ENCODE results near the gene CNIH2. TPM values are rescaled to one million over a fixed set of nuclear protein-coding genes. Genes with fewer than 3 reads are reported as not detected.
A peak's percentile ranks its signal among the peaks of the same experiment; 100 is the strongest.

CNIH2 gene
- total and polyA plus RNA-seq, 2 donors (not counting 1 experiment from before 2014, with no cell fraction given), result 0.92 to 2.0 TPM

DNA sequence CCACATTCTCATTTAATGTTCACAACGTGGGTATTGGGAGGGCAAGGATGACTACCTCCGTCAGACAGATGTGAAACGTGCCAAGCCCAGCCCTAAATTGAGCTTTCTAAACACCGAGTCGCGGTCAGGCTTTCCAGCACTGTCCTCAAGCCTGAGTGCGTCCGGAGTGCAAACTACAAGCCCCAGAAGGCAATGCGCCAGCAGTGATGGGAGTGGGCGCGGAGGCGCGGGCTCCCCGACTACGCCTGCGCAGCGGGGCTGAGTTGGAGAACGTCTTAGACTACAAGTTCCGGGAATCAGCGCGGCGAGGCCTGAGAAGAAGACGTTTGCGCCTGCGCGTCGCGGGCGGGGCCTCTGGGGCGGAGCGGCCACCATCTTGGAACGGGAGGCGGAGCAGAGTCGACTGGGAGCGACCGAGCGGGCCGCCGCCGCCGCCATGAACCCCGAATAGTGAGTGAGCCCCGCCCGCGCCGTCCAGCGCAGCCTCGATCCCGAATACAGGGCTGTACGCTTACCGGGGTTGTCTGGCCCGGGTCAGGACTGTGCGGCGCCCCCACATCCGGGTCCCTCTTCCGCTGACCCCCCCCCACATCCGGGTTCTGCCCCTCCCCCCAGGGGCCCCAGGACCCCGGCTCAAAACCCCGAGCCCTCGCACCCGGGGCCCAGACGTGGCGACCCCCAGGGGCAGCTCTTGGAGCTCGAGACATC, 9.6 kb upstream of the CNIH2 start, which contains the start of gene RAB1B:
Gene RAB1B, plus strand, starts transcription at position 396 of the 708 bp plus-strand sequence. Its CDS starts 41 bp downstream, at position 437.
- peaks cover 39% of the 10 kb centered on the region for H3K79me2 ChIP-seq (ENCODE audit: control insufficient read depth, insufficient read depth, low read length)
- ChIA-PET POLR2A (interaction anchor here (0.5 to 2.4 kb wide), 15 partner anchors 9 to 380 kb away, joined by 3 to 13 read pairs (median 5); partner anchors contain the start of genes BANF1, EIF1AD, SF3B2 and YIF1A), CTCF (interaction anchor here (0.6 to 1.6 kb wide), 6 partner anchors 14 to 379 kb away, joined by 3 to 9 read pairs (median 4); partner anchors contain the start of gene YIF1A)
- H3K36me3 ChIP-seq (replicated peaks in 1 of 2; ENCODE audit: control extremely low read depth in 1 of 2, control insufficient read depth in 1 of 2, extremely low read depth in 1 of 2, insufficient read depth in 2 of 2, low read length in 1 of 2), result peaks cover 0 to 42% of the 10 kb centered on the region in 2 experiments
- Mint-ChIP-seq H3K27ac (peak within 1 kb of the TSS; percentile 96), H3K27me3 (no peaks in the 10 kb centered on the region), H3K4me3 (peak within 1 kb of the TSS; percentile 95), H3K4me1 (peaks cover 29% of the 10 kb centered on the region), H3K9me3 (ENCODE audit: insufficient read depth) (no peaks in the 10 kb centered on the region)
- peak; percentile 77 for ATAC-seq (ENCODE audit: low read depth)
- under 1% methylated on average over 59 of the region's 64 CpGs for WGBS (ENCODE audit: insufficient coverage)
- H3K4me2 ChIP-seq (replicated peaks; ENCODE audit: low read depth, low read length, poor library complexity, severe bottlenecking), result peak within 1 kb of the TSS; percentile 99
- H3K4me3 ChIP-seq (ENCODE audit: control extremely low read depth in 1 of 5, extremely low read depth in 1 of 5, insufficient read depth in 1 of 5, low read depth in 2 of 5, low read length in 4 of 5), result peak within 1 kb of the TSS; percentile 83 to 100 (median 98)
- TF ChIP-seq EZH2 (IDR thresholded peaks at IDR 0.05; ENCODE audit: borderline replicate concordance, insufficient read depth, low read depth, low read length, poor library complexity, severe bottlenecking), result no peak
- no peak for TF ChIP-seq CTCF (IDR thresholded peaks at IDR 0.05)
- peaks cover 14 to 27% of the 10 kb centered on the region in 2 donors for H3K4me1 ChIP-seq (ENCODE audit: control insufficient read depth in 2 of 2, insufficient read depth in 2 of 2, low read length in 2 of 2)
- peaks cover 38% of the 10 kb centered on the region for H4K20me1 ChIP-seq (ENCODE audit: control insufficient read depth, insufficient read depth, low read length, poor library complexity, severe bottlenecking)
- peak within 1 kb of the TSS; percentile 79 for H2AFZ ChIP-seq (ENCODE audit: insufficient read depth, low read depth, low read length, poor library complexity, severe bottlenecking)
- peak within 1 kb of the TSS; percentile 94 for H3K9ac ChIP-seq (ENCODE audit: low read length)
- peak within 1 kb of the TSS; percentile 81 to 97 for H3K27ac ChIP-seq (ENCODE audit: low read length in 2 of 2)
- intact Hi-C loops (cut with micrococcal nuclease), result loop anchor here (1.0 to 5.0 kb wide), 7 partner anchors 14 to 556 kb away; partner anchors contain the start of genes BRMS1, CFL1, KAT5 and SF3B2
- peak; percentile 100 for DNase-seq
- no peaks in the 10 kb centered on the region for H3K27me3 ChIP-seq (replicated peaks in 1 of 4; ENCODE audit: control extremely low read depth in 1 of 4, control insufficient read depth in 3 of 4, insufficient read depth in 4 of 4, low read length in 3 of 4)
- no peaks in the 10 kb centered on the region for H3K9me3 ChIP-seq (ENCODE audit: control extremely low read depth in 1 of 3, control insufficient read depth in 2 of 3, insufficient read depth in 1 of 3, low read length in 2 of 3)
